GM21528 (cell line): ENCODE results near the gene ZNF14.
"Not testable (repeated sequence)": the region's sequence is repeated elsewhere in the genome, so short reads cannot be mapped to it uniquely, and the experiment has no call there.

Experiments used
- ATAC-seq: cut with Tn5 transposase; IDR thresholded peaks from one replicate; pipeline ENCODE4 v1.9.1; 2021; ENCODE audit warnings: mild to moderate bottlenecking, moderate library complexity; ENCODE audit not compliant: unreplicated experiment, low FRiP score

ZNF14 gene

GRCh38 chr19:19696386-19696785, 36.5 kb downstream of the ZNF14 start:
- ATAC-seq: no peak

- ATAC-seq: no peak
These were observed 41.2 kb downstream of the ZNF14 start for GRCh38 chr19:19691683-19692082.

- not testable (repeated sequence) for ATAC-seq
These were observed 43.9 kb downstream of the ZNF14 start for GRCh38 chr19:19689023-19689422.

- ATAC-seq: no peak
These were observed 45.8 kb downstream of the ZNF14 start for GRCh38 chr19:19687090-19687489.

GRCh38 chr19:19686580-19686979, 46.3 kb downstream of the ZNF14 start:
- no peak for ATAC-seq

- not testable (repeated sequence) for ATAC-seq
These were observed 46.8 kb downstream of the ZNF14 start for GRCh38 chr19:19686119-19686518.

- no peak for ATAC-seq
These were observed 53.5 kb downstream of the ZNF14 start for GRCh38 chr19:19679176-19680073.

- ATAC-seq: no peak
These were observed 55.3 kb downstream of the ZNF14 start for GRCh38 chr19:19677579-19677978.

- ATAC-seq: no peak
These were observed 58.6 kb downstream of the ZNF14 start for GRCh38 chr19:19674315-19674714.

GRCh38 chr19:19672816-19673215, 60.1 kb downstream of the ZNF14 start:
- ATAC-seq: no peak

GRCh38 chr19:19670070-19670551, 62.8 kb downstream of the ZNF14 start:
- no peak for ATAC-seq

- ATAC-seq: peak; percentile 66
These were observed 64.5 kb downstream of the ZNF14 start, which contains the start of gene ZNF101 for GRCh38 chr19:19668230-19669012. Gene ZNF101 (plus strand): TSS chr19:19668839. CDS start chr19:19668964, 125 bp downstream.

- ATAC-seq: not testable (repeated sequence)
These were observed 67.4 kb downstream of the ZNF14 start for GRCh38 chr19:19665420-19665948.

- peak; percentile 69 for ATAC-seq
These were observed 69.4 kb downstream of the ZNF14 start, which contains the start of gene ATP13A1 for GRCh38 chr19:19663256-19664120. Gene ATP13A1 (minus strand): TSS chr19:19663676. CDS start chr19:19663666, 10 bp downstream.

GRCh38 chr19:19662871-19663255, 70.0 kb downstream of the ZNF14 start:
- ATAC-seq: no peak

GRCh38 chr19:19662344-19662743, 70.6 kb downstream of the ZNF14 start:
- ATAC-seq: no peak

- ATAC-seq: peak; percentile 44
These were observed 71.1 kb downstream of the ZNF14 start for GRCh38 chr19:19661675-19662251.

- ATAC-seq: no peak
These were observed 71.7 kb downstream of the ZNF14 start for GRCh38 chr19:19661141-19661674.
